ENCODE data around the gene PPDPF. TPM values are rescaled to one million over a fixed set of nuclear protein-coding genes. Genes with fewer than 3 reads are reported as not detected.

PPDPF gene
- total RNA-seq, 1 experiment from 2014 or later = 149 TPM

- H3K9me3 ChIP-seq (ENCODE audit: control insufficient read depth, low read depth, low read length) = no peaks in the 10 kb centered on the region
- H3K27me3 ChIP-seq (ENCODE audit: insufficient read depth, low read length) = no peaks in the 10 kb centered on the region
- H3K56ac ChIP-seq (ENCODE audit: insufficient read length, low read depth, low read length) = no peak overlapping the region
- DNase-seq = no peak
- H2BK12ac ChIP-seq (ENCODE audit: insufficient read length, low read depth, low read length) = no peak overlapping the region
- no peaks in the 10 kb centered on the region for H3K79me1 ChIP-seq (ENCODE audit: insufficient read depth, low read depth, low read length, poor library complexity, severe bottlenecking)
- no CpG with 5 or more reads among the region's 33 CpGs for WGBS (ENCODE audit: extremely low coverage, insufficient read length, low lambda C conversion rate)
- no peak overlapping the region for H2AFZ ChIP-seq (ENCODE audit: low read length)
- no peak overlapping the region for H4K8ac ChIP-seq (replicated peaks; ENCODE audit: insufficient read length, low read depth, low read length)
- H2AK5ac ChIP-seq (ENCODE audit: insufficient read length, low read length) = no peak overlapping the region
- H3K27ac Mint-ChIP-seq = peak overlapping the region in 1 of 3 experiments; percentile 90; a peak in 1 of 7 replicates
- peaks cover 78% of the 10 kb centered on the region for H3K27me3 Mint-ChIP-seq (ENCODE audit: low read depth)
- H3K23me2 ChIP-seq (ENCODE audit: insufficient read length, low read depth, low read length, poor library complexity, severe bottlenecking) = no peaks in the 10 kb centered on the region
- no peak overlapping the region for H2BK15ac ChIP-seq (ENCODE audit: low read depth, low read length)
- no peak overlapping the region for H3K14ac ChIP-seq (ENCODE audit: insufficient read depth, low read length)
- peaks cover 14 to 51% of the 10 kb centered on the region in 2 experiments for H3K9me3 Mint-ChIP-seq
- H4K5ac ChIP-seq (ENCODE audit: insufficient read length, low read depth, low read length) = no peak overlapping the region
- no peak for TF ChIP-seq CTCF (conservative IDR thresholded peaks at IDR 0.05)
- no peak overlapping the region for H3K27ac ChIP-seq (ENCODE audit: insufficient read length, low read depth, low read length)
- H3K36me3 Mint-ChIP-seq (ENCODE audit: insufficient read depth in 1 of 3, low read depth in 3 of 3) = peaks cover 0 to 29% (median 0%) of the 10 kb centered on the region in 3 experiments; a peak in 3 of 7 replicates
- no peak overlapping the region for H2BK20ac ChIP-seq (ENCODE audit: low read depth, low read length, poor library complexity, severe bottlenecking)
- no peaks in the 10 kb centered on the region for H4K20me1 ChIP-seq (ENCODE audit: control insufficient read depth, insufficient read depth, insufficient read length)
- H3K4me3 Mint-ChIP-seq = no peak overlapping the region
- H3K18ac ChIP-seq (ENCODE audit: insufficient read length, low read depth, low read length) = no peak overlapping the region
- H3K79me2 ChIP-seq (ENCODE audit: insufficient read depth, low read length) = no peaks in the 10 kb centered on the region
- no peak overlapping the region for H2BK120ac ChIP-seq (ENCODE audit: low read depth, low read length, poor library complexity, severe bottlenecking)
- no peak overlapping the region for H3K4ac ChIP-seq (ENCODE audit: low read depth, low read length)
- H4K91ac ChIP-seq (ENCODE audit: insufficient read length, low read depth, low read length) = no peak overlapping the region
- H2BK5ac ChIP-seq (ENCODE audit: insufficient read length, low read length) = no peak overlapping the region
- H3K9ac ChIP-seq (ENCODE audit: extremely low read depth, insufficient read length, low read length) = no peak overlapping the region
- H3K4me1 ChIP-seq (ENCODE audit: insufficient read depth, low read length) = no peaks in the 10 kb centered on the region
- no peaks in the 10 kb centered on the region for H3K4me1 Mint-ChIP-seq
- H3K4me2 ChIP-seq (ENCODE audit: insufficient read depth, insufficient read length, low read length) = no peak overlapping the region
- H3K23ac ChIP-seq (ENCODE audit: insufficient read length, low read depth, low read length) = no peak overlapping the region
- H3T11ph ChIP-seq (ENCODE audit: low read length) = no peak overlapping the region
These were observed 12.3 kb upstream of the PPDPF start for GRCh38 chr20:63508072-63508768.
